Measurements from ENCODE around the gene TMEM156. TPM values are rescaled to one million over a fixed set of nuclear protein-coding genes. Genes with fewer than 3 reads are reported as not detected.

The TMEM156 gene
- polyA plus RNA-seq, 1 of the 3 experiments (the other 2 are of a cell fraction), result 0.13 TPM

- ChIA-PET POLR2A (no interaction called here), CTCF (no interaction called here)
- no peaks in the 10 kb centered on the region for H3K79me2 ChIP-seq (ENCODE audit: insufficient read depth)
- WGBS (ENCODE audit: low lambda C conversion rate), result 38% methylated on average over 1 of the region's 1 CpG
- H3K4me3 ChIP-seq (ENCODE audit: low read depth in 2 of 2, low read length in 1 of 2), result no peak overlapping the region
- no peak overlapping the region for H3K27ac ChIP-seq (ENCODE audit: low read depth in 2 of 2, low read length in 1 of 2)
- peaks cover 10 to 13% of the 10 kb centered on the region in 2 experiments for H3K4me1 ChIP-seq (ENCODE audit: control insufficient read depth in 1 of 2, insufficient read depth in 2 of 2, low read depth in 1 of 2, low read length in 1 of 2)
- no peaks in the 10 kb centered on the region for H4K20me1 ChIP-seq (ENCODE audit: insufficient read depth)
- no peaks in the 10 kb centered on the region for H3K36me3 ChIP-seq (replicated peaks in 1 of 2; ENCODE audit: control insufficient read depth in 1 of 2, insufficient read depth in 2 of 2, low read length in 1 of 2)
- no peak for DNase-seq
- no peaks in the 10 kb centered on the region for H3K9me3 ChIP-seq
- no peaks in the 10 kb centered on the region for H3K9me2 ChIP-seq
- no peak overlapping the region for H2AFZ ChIP-seq (ENCODE audit: low read depth)
- H3K4me2 ChIP-seq, result no peak overlapping the region
- peaks cover 27% of the 10 kb centered on the region for H3F3A ChIP-seq (replicated peaks; ENCODE audit: insufficient read depth)
- TF ChIP-seq TAF1 (IDR thresholded peaks at IDR 0.05; ENCODE audit: borderline replicate concordance, low read depth, low read length), result no peak
- no peak for TF ChIP-seq SIN3A (IDR thresholded peaks at IDR 0.05; ENCODE audit: borderline replicate concordance, low read depth, low read length)
- no peak for TF ChIP-seq JUND (IDR thresholded peaks at IDR 0.05)
- no peak for TF ChIP-seq MAX (IDR thresholded peaks at IDR 0.05; ENCODE audit: low read depth)
- no peak for TF ChIP-seq ZBTB33 (IDR thresholded peaks at IDR 0.05; ENCODE audit: borderline replicate concordance, low read depth)
- TF ChIP-seq FOXJ3 (CRISPR knock-in tag; IDR thresholded peaks at IDR 0.05), result no peak
- no peak for TF ChIP-seq FOXM1 (IDR thresholded peaks at IDR 0.05; ENCODE audit: low read depth)
- no peak for TF ChIP-seq CHD2 (IDR thresholded peaks at IDR 0.05; ENCODE audit: low read length, partially characterized antibody)
- no peak for TF ChIP-seq TEAD4 (IDR thresholded peaks at IDR 0.05; ENCODE audit: borderline replicate concordance, insufficient read depth)
- no peak for TF ChIP-seq RFX5 (IDR thresholded peaks at IDR 0.05; ENCODE audit: low read length)
- TF ChIP-seq TCF12 (IDR thresholded peaks at IDR 0.05), result no peak
- TF ChIP-seq MEF2A (IDR thresholded peaks at IDR 0.05; ENCODE audit: borderline replicate concordance, low read depth), result no peak
- TF ChIP-seq EP300 (IDR thresholded peaks at IDR 0.05; ENCODE audit: borderline replicate concordance in 1 of 2, low read depth in 1 of 2, low read length in 1 of 2), result no peak
- no peak for TF ChIP-seq GATA2 (CRISPR knock-in tag; IDR thresholded peaks at IDR 0.05)
- TF ChIP-seq, protein P1, sequence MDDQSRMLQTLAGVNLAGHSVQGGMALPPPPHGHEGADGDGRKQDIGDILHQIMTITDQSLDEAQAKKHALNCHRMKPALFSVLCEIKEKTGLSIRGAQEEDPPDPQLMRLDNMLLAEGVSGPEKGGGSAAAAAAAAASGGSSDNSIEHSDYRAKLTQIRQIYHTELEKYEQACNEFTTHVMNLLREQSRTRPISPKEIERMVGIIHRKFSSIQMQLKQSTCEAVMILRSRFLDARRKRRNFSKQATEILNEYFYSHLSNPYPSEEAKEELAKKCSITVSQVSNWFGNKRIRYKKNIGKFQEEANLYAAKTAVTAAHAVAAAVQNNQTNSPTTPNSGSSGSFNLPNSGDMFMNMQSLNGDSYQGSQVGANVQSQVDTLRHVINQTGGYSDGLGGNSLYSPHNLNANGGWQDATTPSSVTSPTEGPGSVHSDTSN (IDR thresholded peaks at IDR 0.05), result no peak
- TF ChIP-seq GABPA (IDR thresholded peaks at IDR 0.05; ENCODE audit: low read depth), result no peak
- TF ChIP-seq ELF1 (IDR thresholded peaks at IDR 0.05), result no peak
- no peak for TF ChIP-seq RXRA (IDR thresholded peaks at IDR 0.05; ENCODE audit: borderline replicate concordance, low read depth)
- no peak for TF ChIP-seq USF1 (IDR thresholded peaks at IDR 0.05; ENCODE audit: borderline replicate concordance, low read depth)
- TF ChIP-seq USF2 (IDR thresholded peaks at IDR 0.05; ENCODE audit: borderline replicate concordance, low read depth, low read length), result no peak
- H3K9ac ChIP-seq, result no peak overlapping the region
- no peaks in the 10 kb centered on the region for H3K27me3 ChIP-seq (ENCODE audit: insufficient read depth)
These were observed 80.2 kb downstream of the TMEM156 start for GRCh38 chr4:38952017-38952416.
